Measurements from ENCODE around the gene CRIP1. TPM values are rescaled to one million over a fixed set of nuclear protein-coding genes. Genes with fewer than 3 reads are reported as not detected.

The CRIP1 gene
- total RNA-seq, 1 experiment from 2014 or later, result 48.7 TPM

DNA sequence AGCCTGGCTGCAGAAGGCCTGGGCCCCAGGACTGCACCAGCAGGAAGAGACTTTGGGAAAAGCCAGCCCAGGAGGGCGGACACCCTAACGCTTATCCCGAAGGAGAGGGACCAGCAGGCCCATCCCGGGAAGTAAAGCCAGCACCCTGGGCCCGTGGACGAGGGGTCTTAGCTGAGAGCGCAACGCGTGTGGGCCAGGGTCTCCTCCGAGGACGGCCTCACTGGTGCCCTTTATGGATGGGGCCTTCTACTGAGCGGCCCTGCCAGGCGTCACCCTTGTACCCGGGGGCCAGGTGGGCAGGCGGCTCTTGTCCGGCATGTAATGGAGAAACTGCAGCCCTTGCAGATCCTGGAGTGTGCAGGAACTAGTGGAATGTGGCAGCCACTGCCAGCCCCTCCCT is 18.4 kb downstream of the CRIP1 start:
- ATAC-seq, result no peak
- Histone ChIP-seq H3K4me1 (ENCODE audit: insufficient read depth, low read length) (no peaks in the 10 kb centered on the region), H3K9me2 (replicated peaks; ENCODE audit: low read length) (no peaks in the 10 kb centered on the region), H3K4me2 (ENCODE audit: low read length) (no peak overlapping the region), H3F3A (ENCODE audit: low read length, unreplicated experiment) (no peaks in the 10 kb centered on the region), H3K79me2 (ENCODE audit: low read length) (no peaks in the 10 kb centered on the region), H4K20me1 (ENCODE audit: low read length) (no peaks in the 10 kb centered on the region), H3K9ac (ENCODE audit: low read length) (no peak overlapping the region), H3K27me3 (ENCODE audit: low read length) (no peaks in the 10 kb centered on the region), H3K4me3 (ENCODE audit: low read length) (no peak overlapping the region), H3K27ac (ENCODE audit: low read length) (no peak overlapping the region), H3K9me3 (ENCODE audit: low read length) (no peaks in the 10 kb centered on the region), H2AFZ (ENCODE audit: low read length) (no peak overlapping the region), H3K36me3 (ENCODE audit: low read depth, low read length) (no peaks in the 10 kb centered on the region)
- TF ChIP-seq EZH2 (IDR thresholded peaks at IDR 0.05; ENCODE audit: low read length, unreplicated experiment) (no peak), EZH2phosphoT487 (IDR thresholded peaks at IDR 0.05; ENCODE audit: borderline replicate concordance, low read length) (no peak), CTCF (conservative IDR thresholded peaks at IDR 0.05; ENCODE audit: low read depth, low read length) (no peak)
- ChIA-PET POLR2A (ENCODE audit: unreplicated experiment) (no interaction called here), CTCF (no interaction called here)
- DNase-seq, result no peak
- intact Hi-C loops (cut with micrococcal nuclease), result no loop called here
- no TSS peak for BruUV-seq (replicated peaks)

DNA sequence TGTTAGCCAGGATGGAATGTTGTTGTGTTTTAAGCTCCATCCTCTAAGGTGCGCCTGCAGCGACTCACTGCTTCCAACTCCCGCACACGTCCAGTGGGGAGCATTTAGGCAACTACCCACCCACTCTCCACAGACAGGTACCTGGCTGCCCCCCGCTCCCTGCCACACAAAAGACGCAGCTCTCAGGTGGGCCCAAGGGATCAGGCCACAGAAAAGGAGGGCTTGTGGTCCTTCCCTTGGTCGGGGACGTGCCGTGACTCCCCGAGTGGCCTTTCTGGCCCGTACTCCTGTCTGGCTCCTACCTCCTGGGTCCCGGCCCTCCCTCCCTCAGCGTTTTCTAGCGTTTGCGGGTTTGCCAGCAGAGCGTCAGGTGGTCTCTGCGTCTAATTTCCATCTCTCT is 20.6 kb downstream of the CRIP1 start:
- no peak overlapping the region for H3K9ac ChIP-seq (ENCODE audit: low read length)
- H3K36me3 ChIP-seq (ENCODE audit: low read depth, low read length), result no peaks in the 10 kb centered on the region
- DNase-seq (no peak), ATAC-seq (no peak)
- H4K20me1 ChIP-seq (ENCODE audit: low read length), result no peaks in the 10 kb centered on the region
- BruUV-seq (replicated peaks), result no TSS peak
- no peaks in the 10 kb centered on the region for H3K79me2 ChIP-seq (ENCODE audit: low read length)
- H3K27me3 ChIP-seq (ENCODE audit: low read length), result no peaks in the 10 kb centered on the region
- no peak overlapping the region for H3K27ac ChIP-seq (ENCODE audit: low read length)
- no peaks in the 10 kb centered on the region for H3F3A ChIP-seq (ENCODE audit: low read length, unreplicated experiment)
- H3K9me2 ChIP-seq (replicated peaks; ENCODE audit: low read length), result no peaks in the 10 kb centered on the region
- no peak overlapping the region for H3K4me2 ChIP-seq (ENCODE audit: low read length)
- ChIA-PET CTCF (no interaction called here), POLR2A (ENCODE audit: unreplicated experiment) (no interaction called here)
- no peak overlapping the region for H3K4me3 ChIP-seq (ENCODE audit: low read length)
- H3K9me3 ChIP-seq (ENCODE audit: low read length), result no peaks in the 10 kb centered on the region
- H2AFZ ChIP-seq (ENCODE audit: low read length), result no peak overlapping the region
- intact Hi-C loops (cut with micrococcal nuclease), result no loop called here
- H3K4me1 ChIP-seq (ENCODE audit: insufficient read depth, low read length), result peaks cover 8% of the 10 kb centered on the region
- no peak for TF ChIP-seq CTCF (conservative IDR thresholded peaks at IDR 0.05; ENCODE audit: low read depth, low read length)
- TF ChIP-seq EZH2 (IDR thresholded peaks at IDR 0.05; ENCODE audit: low read length, unreplicated experiment), result no peak
- TF ChIP-seq EZH2phosphoT487 (IDR thresholded peaks at IDR 0.05; ENCODE audit: borderline replicate concordance, low read length), result no peak

GRCh38 chr14:105508069-105508468 is 21.4 kb downstream of the CRIP1 start:
- BruUV-seq (replicated peaks), result no TSS peak
- no peaks in the 10 kb centered on the region for H4K20me1 ChIP-seq (ENCODE audit: low read length)
- intact Hi-C loops (cut with micrococcal nuclease), result no loop called here
- H2AFZ ChIP-seq (ENCODE audit: low read length), result no peak overlapping the region
- no peaks in the 10 kb centered on the region for H3F3A ChIP-seq (ENCODE audit: low read length, unreplicated experiment)
- no peaks in the 10 kb centered on the region for H3K36me3 ChIP-seq (ENCODE audit: low read depth, low read length)
- no peaks in the 10 kb centered on the region for H3K27me3 ChIP-seq (ENCODE audit: low read length)
- DNase-seq, result no peak
- H3K9me2 ChIP-seq (replicated peaks; ENCODE audit: low read length), result no peaks in the 10 kb centered on the region
- no peak for ATAC-seq
- TF ChIP-seq CTCF (conservative IDR thresholded peaks at IDR 0.05; ENCODE audit: low read depth, low read length) (no peak), EZH2phosphoT487 (IDR thresholded peaks at IDR 0.05; ENCODE audit: borderline replicate concordance, low read length) (no peak), EZH2 (IDR thresholded peaks at IDR 0.05; ENCODE audit: low read length, unreplicated experiment) (no peak)
- ChIA-PET POLR2A (ENCODE audit: unreplicated experiment) (no interaction called here), CTCF (interaction anchor here (0.6 kb wide), 1 partner anchor 20 kb away, joined by 3 read pairs; no protein-coding TSS in a partner anchor)
- no peak overlapping the region for H3K27ac ChIP-seq (ENCODE audit: low read length)
- H3K4me2 ChIP-seq (ENCODE audit: low read length), result no peak overlapping the region
- H3K4me3 ChIP-seq (ENCODE audit: low read length), result no peak overlapping the region
- peaks cover 8% of the 10 kb centered on the region for H3K4me1 ChIP-seq (ENCODE audit: insufficient read depth, low read length)
- no peaks in the 10 kb centered on the region for H3K79me2 ChIP-seq (ENCODE audit: low read length)
- H3K9ac ChIP-seq (ENCODE audit: low read length), result no peak overlapping the region
- H3K9me3 ChIP-seq (ENCODE audit: low read length), result no peaks in the 10 kb centered on the region
